ENCODE data around the gene HDAC9. TPM values are rescaled to one million over a fixed set of nuclear protein-coding genes. Genes with fewer than 3 reads are reported as not detected.

HDAC9 gene
- total and polyA plus RNA-seq, 8 donors: 1.3 to 12.3 (median 3.5) TPM

DNA sequence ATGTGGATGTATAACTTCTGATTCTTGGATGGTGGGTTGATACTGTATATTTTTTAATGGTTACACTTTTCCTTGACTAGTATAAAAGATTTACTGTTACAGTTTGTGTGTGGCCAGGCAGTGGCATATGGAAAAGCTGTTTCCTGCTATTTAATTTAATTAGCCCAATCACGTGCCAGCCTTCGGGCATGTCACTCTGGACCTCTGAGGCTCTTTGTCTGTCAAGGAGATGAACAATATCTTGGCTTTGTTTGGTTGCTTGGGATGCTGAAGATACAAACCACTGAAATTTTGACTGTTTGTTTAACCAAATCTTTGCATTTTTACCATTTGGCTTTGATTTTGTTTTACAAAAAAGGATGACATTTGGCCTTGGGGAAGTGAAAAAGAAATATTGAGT is 185.0 kb downstream of the HDAC9 start:
- no peaks in the 10 kb centered on the region for H3K27me3 ChIP-seq
- intact Hi-C loops (cut with DNase I): no loop called here
- no peaks in the 10 kb centered on the region for H3K9me3 ChIP-seq
- FAIRE-seq (no peak), DNase-seq (no peak), ATAC-seq (no peak)
- TF ChIP-seq, protein P1, sequence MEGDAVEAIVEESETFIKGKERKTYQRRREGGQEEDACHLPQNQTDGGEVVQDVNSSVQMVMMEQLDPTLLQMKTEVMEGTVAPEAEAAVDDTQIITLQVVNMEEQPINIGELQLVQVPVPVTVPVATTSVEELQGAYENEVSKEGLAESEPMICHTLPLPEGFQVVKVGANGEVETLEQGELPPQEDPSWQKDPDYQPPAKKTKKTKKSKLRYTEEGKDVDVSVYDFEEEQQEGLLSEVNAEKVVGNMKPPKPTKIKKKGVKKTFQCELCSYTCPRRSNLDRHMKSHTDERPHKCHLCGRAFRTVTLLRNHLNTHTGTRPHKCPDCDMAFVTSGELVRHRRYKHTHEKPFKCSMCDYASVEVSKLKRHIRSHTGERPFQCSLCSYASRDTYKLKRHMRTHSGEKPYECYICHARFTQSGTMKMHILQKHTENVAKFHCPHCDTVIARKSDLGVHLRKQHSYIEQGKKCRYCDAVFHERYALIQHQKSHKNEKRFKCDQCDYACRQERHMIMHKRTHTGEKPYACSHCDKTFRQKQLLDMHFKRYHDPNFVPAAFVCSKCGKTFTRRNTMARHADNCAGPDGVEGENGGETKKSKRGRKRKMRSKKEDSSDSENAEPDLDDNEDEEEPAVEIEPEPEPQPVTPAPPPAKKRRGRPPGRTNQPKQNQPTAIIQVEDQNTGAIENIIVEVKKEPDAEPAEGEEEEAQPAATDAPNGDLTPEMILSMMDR (IDR thresholded peaks at IDR 0.05): no peak
- no peaks in the 10 kb centered on the region for H3K4me1 ChIP-seq
- H3K36me3 ChIP-seq: no peaks in the 10 kb centered on the region
- H3K27ac ChIP-seq: no peak overlapping the region
- H3K4me3 ChIP-seq: no peak overlapping the region
- 58 to 77% methylated on average over 2 of the region's 2 CpGs for WGBS, 2 donors

DNA sequence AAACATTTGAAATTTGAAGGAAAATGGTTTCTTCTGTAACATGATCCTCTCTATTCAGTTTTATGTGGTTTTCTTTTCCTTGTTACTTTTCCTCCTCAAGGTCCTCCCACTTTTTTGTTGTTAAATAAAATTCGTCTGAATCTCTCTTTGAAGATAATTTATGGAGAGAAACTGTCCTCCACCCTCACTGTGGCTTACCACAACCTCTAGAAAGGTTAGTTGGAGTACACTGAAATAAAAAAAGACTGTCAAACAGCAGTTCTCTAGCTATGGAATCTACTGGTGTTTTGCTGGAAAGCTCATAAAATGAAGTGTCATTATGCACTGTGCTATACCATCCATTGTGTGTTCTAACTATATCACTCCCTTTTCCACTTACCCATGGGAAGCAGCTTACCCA is 189.4 kb downstream of the HDAC9 start:
- H3K9me3 ChIP-seq: no peaks in the 10 kb centered on the region
- ATAC-seq: no peak
- TF ChIP-seq, protein P1 (IDR thresholded peaks at IDR 0.05): no peak
- WGBS, 2 donors: 22 to 28% methylated on average over 1 of the region's 1 CpG
- no peaks in the 10 kb centered on the region for H3K4me1 ChIP-seq
- FAIRE-seq: no peak
- H3K27ac ChIP-seq: no peak overlapping the region
- H3K4me3 ChIP-seq: no peak overlapping the region
- no peaks in the 10 kb centered on the region for H3K36me3 ChIP-seq
- no peak for DNase-seq
- no peaks in the 10 kb centered on the region for H3K27me3 ChIP-seq
- intact Hi-C loops (cut with DNase I): no loop called here

DNA sequence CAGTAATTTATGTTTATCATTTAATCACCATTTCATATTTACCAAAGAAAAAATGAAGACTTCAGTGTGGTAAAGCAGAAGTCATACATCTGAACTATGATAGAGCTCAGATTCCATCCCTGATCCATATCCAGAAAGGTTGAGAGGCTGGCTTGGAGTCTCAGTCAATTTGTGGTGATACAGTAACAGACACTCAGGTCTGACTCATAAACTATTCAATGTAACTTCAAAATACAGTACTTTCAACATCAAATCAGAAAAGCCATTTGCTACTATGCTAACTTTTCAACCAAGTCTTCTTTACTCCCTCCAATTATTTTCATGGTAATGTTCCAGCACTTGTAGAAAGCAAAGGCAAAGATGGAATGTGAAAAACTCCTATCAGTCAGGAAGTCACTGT is 190.4 kb downstream of the HDAC9 start:
- H3K27me3 ChIP-seq: no peaks in the 10 kb centered on the region
- no peak for FAIRE-seq
- intact Hi-C loops (cut with DNase I): no loop called here
- H3K4me3 ChIP-seq: no peak overlapping the region
- TF ChIP-seq, protein P1 (IDR thresholded peaks at IDR 0.05): no peak
- no peaks in the 10 kb centered on the region for H3K36me3 ChIP-seq
- ATAC-seq: no peak
- H3K9me3 ChIP-seq: no peaks in the 10 kb centered on the region
- no peaks in the 10 kb centered on the region for H3K4me1 ChIP-seq
- no peak overlapping the region for H3K27ac ChIP-seq
- DNase-seq: no peak

DNA sequence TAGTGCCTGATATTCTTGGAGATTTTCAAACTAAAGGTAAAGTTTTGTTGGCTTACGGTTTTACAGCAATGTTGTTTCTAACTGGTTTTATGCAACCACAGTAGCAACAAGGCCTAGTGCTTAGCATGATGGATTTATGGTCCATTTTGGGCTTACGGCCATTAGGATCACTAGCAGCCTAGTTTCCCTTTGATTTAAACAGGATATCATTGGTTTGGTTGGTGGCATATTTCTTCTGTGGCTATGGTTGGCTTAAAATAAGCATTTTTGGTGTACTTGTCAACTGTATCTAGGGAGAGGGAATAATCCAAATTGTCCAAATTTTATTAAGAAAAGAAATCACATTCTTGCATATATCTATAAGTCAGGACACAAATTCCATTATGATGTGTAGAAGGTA is 194.0 kb downstream of the HDAC9 start:
- no peaks in the 10 kb centered on the region for H3K36me3 ChIP-seq
- intact Hi-C loops (cut with DNase I): no loop called here
- H3K4me1 ChIP-seq: no peaks in the 10 kb centered on the region
- no peak overlapping the region for H3K4me3 ChIP-seq
- WGBS, 2 donors: 80 to 86% methylated on average over 2 of the region's 2 CpGs
- no peaks in the 10 kb centered on the region for H3K9me3 ChIP-seq
- no peak overlapping the region for H3K27ac ChIP-seq
- TF ChIP-seq, protein P1 (IDR thresholded peaks at IDR 0.05): no peak
- no peak for ATAC-seq
- no peak for DNase-seq
- H3K27me3 ChIP-seq: no peaks in the 10 kb centered on the region
- FAIRE-seq: no peak

DNA sequence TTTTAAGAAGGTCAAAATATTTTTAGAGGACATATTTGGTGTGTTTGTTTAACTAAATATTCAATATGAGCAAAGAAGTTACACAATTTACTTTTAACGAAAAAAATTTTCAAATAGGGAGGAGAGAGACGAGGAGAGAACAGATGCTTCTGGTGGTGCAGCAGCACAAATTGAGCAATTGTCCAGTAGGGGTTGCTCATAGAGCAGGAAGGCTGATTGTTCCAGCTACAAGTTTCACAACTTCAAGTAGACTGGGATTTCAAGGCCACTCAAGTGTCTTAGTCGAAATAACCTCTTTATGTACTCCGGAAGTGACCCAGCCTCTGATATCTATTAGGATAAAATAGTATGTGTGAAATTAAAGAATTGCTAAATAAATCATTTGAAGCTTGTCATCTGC is 197.9 kb downstream of the HDAC9 start:
- no peak overlapping the region for H3K4me3 ChIP-seq
- no peaks in the 10 kb centered on the region for H3K9me3 ChIP-seq
- intact Hi-C loops (cut with DNase I): no loop called here
- no peaks in the 10 kb centered on the region for H3K27me3 ChIP-seq
- H3K36me3 ChIP-seq: no peaks in the 10 kb centered on the region
- DNase-seq: no peak
- H3K4me1 ChIP-seq: no peaks in the 10 kb centered on the region
- TF ChIP-seq, protein P1 (IDR thresholded peaks at IDR 0.05): peak in 2 of 4 donors; percentile 24
- WGBS, 2 donors: 17 to 19% methylated on average over 4 of the region's 4 CpGs
- peak in 2 of 4 donors; percentile 55 to 57 for ATAC-seq
- no peak overlapping the region for H3K27ac ChIP-seq
- no peak for FAIRE-seq

Data from pancreas (tissue), 10 donors.